Fibroblast of skin of left biceps (primary cell): ENCODE data around the gene CLEC9A.
"Not testable (repeated sequence)": the region's sequence is repeated elsewhere in the genome, so short reads cannot be mapped to it uniquely, and the experiment has no call there.

Source experiments
- DNase-seq, 2 experiments: peaks; one replicate each; pipeline ENCODE4 v3.0.0-alpha.2; 2013; ENCODE audit warnings: low read depth in 2 of 2

The CLEC9A gene

DNA sequence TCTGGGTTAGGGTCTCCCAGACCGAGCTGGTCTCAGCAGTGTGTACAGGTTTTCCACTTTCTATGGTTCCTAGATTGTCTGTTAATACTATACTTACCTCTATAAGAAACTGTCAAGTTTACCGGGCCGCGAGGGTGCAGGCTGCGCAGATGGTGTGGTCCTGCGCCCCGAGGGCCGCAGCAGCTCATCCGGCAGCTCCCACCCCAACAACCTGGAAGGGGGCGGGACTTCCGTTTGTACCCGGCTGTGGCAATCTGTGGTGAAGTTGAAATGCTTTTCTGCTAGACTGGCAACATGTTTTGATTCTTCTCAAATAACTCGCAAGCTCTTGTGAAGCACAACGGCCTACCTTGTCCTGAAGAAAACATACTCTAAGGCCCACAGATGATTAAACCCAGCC is at the start of gene CLEC9A:
Gene CLEC9A (plus strand): TSS at position 237 of the 400 bp plus-strand sequence. CDS start 22,006 bp downstream, outside the sequence.
- no peak for DNase-seq

DNA sequence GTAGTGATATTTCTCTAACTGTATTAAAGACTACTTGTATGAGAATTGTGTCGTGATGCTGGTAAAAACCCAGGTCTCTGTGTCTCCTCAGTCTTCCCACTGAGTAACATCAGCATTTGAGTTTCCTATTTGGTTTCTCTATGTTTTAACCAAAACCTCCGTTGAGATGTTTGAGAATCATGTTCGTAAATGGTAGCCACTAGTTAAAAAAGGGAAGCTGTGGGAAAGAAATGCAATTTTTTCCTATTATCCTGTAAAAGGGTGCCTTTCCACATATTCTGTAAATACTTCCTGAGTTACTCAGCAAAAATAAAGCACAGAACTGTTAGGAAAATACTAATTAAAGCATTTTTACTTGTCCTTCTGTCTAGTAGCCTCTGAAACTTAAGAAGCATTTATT is 38.6 kb upstream of the CLEC9A start:
- DNase-seq, result no peak

DNA sequence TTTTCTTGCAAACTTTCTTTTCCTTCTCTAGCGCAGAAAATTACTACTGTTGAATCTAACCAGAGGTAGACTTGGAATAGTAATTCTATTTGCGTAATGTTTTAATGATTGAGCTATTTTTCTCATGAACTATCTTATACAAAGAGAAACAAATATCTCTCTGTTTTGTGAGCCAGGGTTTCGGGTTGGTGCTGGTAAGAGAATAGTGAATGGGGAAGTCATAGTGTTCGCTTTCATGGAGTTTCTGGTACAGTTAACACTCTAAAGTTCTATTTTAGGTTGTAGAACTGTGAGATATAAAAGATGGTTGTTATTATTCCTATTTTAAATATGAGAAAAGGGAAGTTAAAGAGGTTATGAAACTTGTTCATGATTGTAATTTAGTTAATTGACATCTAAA is 38.2 kb upstream of the CLEC9A start:
- DNase-seq, result no peak

DNA sequence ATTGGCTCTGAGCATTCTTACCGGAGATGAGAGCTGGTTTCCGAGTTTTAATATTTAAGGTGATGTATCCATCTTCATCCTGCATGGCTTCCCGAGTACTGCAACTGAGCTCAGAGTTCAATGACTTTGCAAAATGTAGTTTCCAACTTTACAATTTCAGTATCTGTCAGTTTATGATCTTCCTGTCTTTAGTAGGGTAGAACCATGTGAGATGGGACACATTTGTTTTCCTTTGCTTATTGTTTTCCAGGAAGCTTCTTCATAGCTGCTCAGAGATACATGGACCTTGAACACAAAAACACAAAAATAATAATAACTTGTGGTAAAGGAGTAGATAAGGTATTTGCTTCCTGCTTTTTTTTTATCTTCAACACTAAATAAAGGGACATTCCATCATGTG is 31.5 kb upstream of the CLEC9A start, which contains the start of gene CLEC1B:
Gene CLEC1B (minus strand): TSS at position 106 of the 400 bp plus-strand sequence. CDS start 21 bp downstream, at position 85.
- no peak for DNase-seq

DNA sequence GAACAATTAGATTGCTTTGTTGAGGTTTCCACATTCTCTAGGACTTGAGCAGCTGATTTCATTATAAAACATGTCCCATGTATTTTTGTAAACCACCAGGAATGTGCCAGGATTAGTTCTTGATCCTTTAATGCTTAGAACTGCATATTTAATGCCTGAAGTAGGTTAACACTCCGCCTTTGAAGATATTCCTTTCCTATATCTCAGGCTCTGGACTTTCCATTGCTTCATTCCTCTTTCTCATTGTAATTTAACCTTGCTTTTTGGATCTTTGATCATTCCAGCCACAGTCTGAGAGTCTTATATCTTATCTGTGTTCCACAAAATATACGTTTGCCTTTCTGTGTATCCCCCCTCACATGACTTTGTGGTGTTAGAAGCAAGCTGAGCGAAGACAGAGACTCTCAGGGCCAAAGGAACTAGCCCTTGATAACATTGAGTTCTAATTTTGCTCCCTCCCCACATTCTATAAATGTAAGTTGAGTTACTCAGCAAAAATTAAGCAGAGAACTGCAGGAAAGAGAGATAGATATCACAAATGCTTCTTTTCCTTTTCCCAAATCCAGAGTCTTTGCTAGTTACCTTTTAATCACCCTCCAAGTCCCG is 29.2 kb upstream of the CLEC9A start:
- DNase-seq, result no peak

DNA sequence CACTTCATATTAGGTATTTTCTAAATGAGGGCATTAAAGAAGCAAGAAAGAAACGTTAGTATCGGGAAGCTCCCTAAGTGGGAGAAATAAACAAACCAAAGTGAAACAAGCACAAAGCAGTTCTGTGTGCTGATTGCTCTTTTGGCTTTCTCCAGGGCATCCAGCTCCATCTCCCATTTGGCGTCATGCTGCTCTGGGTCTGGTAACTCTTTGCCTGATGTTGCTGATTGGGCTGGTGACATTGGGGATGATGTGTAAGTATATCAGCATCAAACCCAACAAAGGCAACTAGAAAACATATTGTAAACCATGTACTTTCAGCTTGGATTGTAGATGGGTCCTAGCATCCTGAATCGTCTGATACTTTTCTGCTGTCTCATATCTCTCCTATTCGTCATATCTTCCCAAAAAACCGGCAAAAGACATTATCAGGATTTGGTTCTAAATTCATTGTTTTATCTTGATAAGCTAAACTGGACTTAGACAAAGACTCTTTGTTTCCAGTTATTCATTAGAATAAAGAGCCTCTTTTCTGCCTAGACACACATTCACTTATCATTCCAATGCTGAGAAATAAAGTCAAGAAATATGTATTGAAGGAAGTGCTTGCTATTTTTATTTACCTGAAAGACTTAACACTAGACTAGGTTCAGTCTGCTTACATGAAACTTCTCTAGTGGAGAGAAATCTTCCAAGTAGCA is 17.7 kb upstream of the CLEC9A start:
- DNase-seq, result no peak

DNA sequence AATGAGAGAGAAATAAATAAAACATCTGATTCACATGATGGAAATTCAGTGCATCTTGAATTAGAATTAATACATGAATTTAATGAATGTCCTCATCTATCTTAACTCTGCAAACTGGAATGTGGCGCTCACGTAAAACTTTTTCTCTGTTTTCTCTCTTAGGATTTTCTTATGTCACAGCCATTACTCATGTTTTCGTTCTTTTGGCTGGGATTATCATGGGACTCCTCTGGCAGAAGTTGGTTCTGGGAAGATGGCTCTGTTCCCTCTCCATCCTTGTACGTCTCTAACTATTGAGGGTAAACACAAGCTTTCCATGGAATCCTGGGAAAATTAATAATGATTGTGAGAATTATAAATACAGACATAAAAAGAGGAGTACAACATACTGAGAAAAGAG is 15.0 kb upstream of the CLEC9A start:
- no peak for DNase-seq

DNA sequence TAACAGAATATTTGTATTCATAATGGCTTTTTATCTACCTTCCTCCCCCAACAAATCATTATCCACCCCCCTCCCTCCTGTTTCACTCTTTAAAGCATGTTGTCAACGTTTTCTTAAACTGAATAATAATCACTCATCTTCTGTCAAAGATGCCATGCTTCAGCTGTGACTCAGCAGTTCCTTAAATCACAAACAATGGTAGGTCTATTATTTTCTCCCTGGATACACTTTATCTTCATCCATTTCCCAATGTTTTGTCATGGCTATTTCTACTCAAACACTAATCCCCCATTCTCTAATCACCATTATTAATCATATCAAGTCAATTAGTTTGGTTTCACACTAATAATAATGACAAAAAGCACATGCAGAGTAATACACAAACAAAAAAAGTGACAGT is 13.6 kb upstream of the CLEC9A start:
- no peak for DNase-seq

DNA sequence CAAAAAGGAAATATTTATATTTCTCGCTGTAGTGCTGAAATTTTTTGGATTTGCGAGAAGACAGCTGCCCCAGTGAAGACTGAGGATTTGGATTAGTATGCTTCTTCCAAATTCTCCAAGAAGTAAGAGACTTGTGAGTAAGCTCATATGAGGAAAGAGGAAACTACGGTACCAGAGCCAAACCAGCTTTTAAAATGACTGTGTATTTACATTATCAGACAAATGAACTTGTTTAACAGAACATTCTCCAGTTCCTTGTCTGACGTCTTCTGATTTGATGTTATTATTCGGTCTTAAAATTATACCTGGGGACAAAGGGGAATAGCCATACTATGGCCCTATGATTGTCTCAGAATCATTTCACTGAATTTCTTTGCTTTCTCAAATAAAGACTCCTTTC is 12.1 kb upstream of the CLEC9A start:
- no peak for DNase-seq

DNA sequence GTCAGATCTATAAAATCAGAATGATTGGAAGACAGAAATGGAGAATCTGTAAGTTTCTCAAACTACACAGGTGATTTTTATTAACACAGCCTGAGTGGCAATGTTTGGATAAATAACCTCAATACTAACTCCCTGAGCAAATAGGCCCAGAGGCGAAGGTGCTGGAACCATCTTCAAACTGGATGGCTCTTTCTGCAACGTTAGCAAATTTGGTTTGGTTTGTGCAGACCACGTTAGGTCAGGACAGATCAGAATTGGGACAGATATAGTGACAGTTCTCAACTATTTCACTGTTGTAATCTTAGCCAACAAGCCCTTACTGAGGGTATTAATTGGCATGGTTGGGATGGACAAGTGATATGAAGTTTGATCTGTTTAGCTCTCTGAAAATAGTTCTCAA is 9.1 kb upstream of the CLEC9A start:
- no peak for DNase-seq

DNA sequence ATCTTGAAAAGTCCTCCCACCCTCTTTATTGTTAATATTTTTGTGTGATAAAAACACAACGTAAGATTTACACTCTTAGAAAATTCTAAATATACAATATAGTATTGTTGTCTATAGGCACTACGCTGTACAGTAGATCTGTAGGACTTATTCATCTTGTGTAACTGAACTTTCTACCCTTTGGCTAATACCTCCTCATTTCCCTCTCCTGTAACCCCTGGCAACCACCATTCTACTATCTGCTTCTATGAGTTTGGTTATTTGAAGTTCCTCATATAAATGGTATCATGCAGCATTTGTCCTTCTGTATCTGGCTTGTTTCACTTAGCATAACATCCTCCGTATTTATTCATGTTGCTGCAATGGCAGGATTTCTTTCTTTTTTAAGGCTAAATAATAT is 5.2 kb upstream of the CLEC9A start:
- DNase-seq, result no peak

DNA sequence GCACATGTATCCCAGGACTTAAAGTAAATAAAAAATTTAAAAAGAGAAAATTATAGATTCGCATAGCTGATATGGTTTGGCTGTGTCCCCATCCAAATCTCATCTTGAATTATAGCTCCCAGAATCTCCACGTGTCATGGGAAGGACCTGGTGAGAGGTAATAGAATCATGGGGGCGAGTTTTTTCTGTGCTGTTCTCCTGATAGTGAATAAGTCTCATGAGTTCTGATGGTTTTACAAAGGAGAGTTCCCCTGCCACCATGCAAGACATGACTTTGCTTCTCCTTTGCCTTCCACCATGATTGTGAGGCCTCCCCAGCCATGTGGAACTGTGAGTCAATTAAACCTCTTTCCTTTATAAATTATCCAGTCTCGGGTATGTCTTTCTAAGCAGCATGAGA is 3.8 kb upstream of the CLEC9A start:
- DNase-seq, result not testable (repeated sequence)

DNA sequence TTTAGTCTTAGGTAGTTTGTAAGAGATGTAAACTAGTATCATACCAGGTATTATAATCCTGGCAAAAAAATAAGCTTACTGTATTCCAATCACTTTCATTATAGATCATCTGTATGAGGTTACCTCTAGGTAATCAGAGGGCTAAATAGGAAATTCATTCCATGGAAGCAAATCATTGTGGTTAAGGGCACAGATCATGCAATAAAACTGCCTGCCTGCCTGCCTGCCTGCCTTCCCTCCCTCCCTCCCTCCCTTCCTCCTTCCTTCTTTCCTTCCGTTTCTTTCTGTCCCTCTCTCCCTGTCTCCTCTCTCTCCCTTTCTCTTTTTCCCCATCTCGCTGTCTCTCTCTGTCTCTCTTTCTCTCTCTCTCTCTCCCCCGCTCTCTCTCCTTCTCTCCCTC is 3.2 kb upstream of the CLEC9A start:
- no peak for DNase-seq

DNA sequence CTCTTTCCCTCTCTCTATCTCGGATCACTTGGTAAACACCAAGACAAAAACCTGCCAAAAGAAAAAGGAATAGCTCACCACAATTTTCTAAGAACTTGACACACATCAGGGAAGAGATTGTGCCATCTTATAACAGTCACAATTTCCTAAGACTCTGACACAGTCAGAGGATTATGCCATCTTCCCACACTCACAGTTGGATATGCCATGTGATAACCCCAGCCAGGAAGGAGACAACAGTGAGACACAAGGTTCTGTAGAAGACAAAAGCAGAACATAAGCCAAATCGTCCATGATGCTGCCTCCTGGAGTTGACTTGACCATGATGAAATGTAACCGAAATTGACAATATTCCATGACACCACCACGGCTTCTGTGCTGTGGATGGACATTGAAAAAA is 2.8 kb upstream of the CLEC9A start:
- DNase-seq, result no peak

DNA sequence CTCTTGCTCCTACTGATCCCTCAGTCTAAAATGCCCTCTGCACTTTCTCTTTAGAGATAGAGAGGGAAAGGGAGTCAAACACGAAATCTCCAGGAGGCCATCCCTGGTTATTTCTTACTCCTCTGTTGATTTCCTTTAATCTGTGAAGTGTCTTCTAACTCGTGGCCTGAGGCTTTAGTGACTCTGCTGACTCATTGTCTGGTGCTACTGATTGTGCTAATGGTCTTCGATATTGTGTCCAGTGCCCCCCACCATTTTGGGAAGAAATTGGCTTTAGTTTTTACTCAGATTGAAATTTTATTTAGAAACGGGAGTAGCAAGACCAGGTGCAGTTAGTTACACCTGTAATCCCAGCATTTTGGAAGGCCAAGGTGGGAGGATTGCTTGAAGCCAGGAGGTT is 839 bp downstream of the CLEC9A start:
- no peak for DNase-seq

DNA sequence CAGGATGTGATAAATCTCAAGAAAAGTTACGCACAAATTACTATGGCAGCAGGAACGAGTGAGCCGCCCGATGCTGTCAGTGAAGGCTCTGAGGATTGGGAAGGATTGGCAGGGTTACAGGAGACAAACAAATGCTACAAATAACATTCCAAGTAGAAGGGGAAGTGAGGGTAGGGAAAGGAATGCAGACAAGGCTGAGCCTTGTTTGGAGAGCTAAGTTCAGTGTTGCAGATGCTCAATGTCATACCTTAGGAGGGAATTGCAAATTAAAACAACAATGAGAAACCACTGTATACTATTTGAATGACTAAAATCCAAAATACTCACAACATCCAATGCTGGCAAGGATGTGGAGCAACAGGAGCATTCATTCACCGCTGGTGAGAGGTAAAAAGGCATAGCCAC is 1.3 kb downstream of the CLEC9A start:
- peak; percentile 55 to 58 for DNase-seq

DNA sequence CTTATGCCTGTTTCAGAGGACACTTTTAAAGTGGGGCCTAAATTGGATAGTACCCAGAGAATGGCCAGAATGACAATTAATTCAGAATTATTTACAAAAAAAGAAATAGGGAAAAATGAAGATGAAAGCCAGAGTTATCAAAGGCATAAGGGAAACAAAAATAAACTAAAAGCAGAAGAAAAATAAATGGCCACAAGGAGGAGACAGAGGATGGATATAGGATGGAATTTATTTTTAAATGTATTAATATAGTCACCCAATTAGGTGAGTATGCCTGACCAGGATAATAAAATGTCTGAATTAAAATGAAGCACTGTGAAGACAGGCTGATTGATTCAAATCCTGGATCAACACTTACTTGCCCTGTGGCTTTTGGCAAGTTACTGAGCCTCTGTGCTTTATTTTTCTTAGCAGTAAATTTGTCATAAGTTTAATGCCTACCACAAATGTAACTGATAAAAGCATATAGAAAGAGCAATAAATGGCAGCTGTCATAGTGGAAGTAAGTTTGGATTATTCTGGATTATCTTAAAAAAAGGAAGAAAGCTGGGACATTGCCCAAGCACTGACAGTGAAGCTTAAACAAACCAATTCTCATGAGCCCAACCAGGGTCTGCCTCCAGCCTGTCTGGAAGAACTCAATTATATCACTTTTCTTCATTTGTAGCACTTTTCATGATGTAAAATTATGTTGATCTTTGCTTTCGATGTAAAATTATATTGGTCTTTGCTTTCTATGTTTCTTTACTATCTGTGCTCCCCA is 3.5 kb downstream of the CLEC9A start:
- no peak for DNase-seq

DNA sequence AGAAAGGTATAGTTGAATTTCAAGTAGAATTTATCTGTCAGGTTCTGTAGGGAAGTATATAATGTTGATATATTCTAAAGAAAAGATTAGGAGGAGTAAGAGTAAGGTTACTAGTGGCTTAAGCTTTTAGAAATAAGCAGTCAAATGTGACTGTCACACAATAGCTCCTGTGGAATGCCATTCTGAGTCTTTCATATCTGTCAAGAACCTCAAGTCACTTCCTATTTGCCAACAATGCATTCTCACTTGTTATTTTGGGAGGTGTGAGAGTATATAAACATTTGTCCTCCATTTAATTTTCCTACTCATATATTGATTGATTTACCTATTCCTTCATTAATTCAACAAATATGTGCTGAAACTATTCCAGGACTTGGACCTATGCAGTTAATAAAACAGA is 11.7 kb downstream of the CLEC9A start:
- no peak for DNase-seq

DNA sequence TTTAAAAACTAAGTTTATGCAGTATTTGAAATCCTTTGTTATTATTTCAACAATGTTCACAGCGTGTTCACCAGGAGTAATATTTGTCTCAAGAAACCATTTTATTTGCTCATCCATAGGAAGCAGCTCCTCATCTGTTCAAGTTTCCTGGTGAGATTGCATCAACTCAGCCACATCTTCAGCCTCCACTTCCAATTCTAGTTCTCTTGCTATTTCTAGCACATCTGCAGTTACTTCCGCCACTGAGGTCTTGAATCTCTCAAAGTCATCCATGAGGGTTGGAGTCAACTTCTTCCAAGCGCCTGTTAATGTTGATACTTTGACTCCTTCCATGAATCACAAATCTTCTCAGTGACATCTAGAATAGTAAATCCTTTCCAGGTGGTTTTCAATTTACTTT is 18.0 kb downstream of the CLEC9A start:
- DNase-seq, result no peak

DNA sequence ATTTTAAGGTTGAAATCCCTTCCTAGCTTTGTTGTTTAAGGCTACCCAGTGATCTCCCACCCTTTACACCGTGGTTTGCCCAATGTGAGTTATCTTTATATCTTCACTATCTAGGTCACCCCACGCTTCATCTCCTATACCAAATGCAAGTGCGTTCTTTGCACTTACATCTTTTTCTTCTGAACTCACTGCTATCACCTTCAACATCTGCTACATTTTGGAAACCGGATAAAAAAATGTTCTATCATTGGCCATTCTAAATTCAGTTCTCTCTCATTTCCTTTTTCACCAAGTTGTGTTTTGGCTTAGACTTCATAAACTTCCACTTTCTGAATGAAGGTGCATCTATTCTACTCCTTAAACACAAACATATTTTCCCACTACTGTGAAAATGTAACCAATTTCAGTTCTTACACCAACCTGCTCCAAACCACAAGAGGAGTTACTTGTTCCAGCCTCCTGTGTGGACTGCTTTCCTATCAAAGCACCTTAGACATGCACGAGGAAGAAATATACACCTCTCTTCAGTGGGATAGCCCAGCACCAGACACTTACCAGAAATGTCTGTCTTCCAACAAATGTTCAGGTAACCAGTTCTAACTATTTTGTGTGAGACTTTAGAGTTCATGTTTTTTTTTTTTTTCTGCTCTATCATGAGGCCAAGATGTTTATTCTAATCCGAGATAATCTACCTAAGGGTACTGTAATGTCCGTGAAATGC is 21.9 kb downstream of the CLEC9A start:
- no peak for DNase-seq

DNA sequence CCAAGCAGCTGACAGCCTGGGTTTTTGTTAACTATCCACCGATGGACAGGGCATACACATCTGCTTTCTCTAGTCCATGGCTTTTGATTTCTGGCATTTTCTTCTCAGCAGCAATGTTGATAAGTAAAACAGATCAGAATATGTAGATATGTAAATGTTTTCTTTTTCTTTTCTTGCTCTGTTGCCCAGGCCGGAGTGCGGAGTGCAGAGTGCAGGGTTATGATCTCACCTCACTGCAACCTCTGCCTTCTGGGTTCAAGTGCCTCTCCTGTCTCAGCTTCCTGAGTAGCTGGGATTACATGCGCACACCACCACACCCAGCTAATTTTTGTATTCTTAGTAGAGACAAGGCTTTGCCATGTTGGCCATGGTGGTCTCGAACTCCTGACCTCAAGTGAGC is 27.9 kb downstream of the CLEC9A start:
- DNase-seq, result no peak

DNA sequence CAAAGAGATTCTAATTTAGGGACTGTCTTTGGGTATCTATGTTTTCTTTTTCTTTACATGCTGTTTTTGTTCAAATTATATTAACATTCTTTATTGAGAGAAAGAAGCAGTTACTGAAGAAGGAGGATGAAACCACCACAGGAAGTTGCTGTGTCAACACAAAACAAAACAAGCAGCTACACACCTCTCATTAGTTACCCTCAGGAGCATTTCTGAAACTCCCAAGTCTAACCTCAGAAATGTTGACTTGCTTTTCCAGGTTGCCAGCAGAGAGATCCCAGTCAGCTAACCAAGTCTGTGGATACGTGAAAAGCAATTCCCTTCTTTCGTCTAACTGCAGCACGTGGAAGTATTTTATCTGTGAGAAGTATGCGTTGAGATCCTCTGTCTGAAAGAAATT is 34.8 kb downstream of the CLEC9A start:
- no peak for DNase-seq
